Stimulated activated CD4-positive, alpha-beta T cell treated with anti-CD3 and anti-CD28 coated beads, Interleukin-12 subunit alpha, Interleukin-12 subunit beta, amount 100 ng/mL, for 24 hours (primary cell): ENCODE results near the gene SLC45A1.

Source experiments
- DNase-seq, 2 experiments: peaks; one replicate each; pipeline ENCODE4 v3.0.0-alpha.2; 2020; ENCODE audit warnings: low read depth in 2 of 2

SLC45A1 gene

DNA sequence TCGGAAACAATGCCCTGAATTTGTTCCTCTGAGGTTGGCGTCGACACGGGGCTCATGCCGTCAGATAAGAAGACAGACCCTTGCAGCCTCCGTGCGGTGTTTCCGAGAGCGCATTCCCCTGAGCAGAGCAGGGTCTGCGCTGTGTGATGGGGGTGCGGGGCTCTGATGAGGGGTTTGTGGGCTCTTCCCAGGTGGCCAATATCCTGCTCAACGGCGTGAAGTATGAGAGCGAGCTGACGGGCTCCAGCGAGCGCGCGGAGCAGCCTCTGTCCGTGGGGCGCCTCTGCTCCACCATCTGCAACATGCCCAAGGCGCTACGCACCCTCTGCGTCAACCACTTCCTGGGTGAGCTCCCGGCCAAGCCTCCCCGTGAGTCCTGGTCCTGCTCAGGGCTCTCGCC, 17.3 kb downstream of the SLC45A1 start:
- no peak for DNase-seq

DNA sequence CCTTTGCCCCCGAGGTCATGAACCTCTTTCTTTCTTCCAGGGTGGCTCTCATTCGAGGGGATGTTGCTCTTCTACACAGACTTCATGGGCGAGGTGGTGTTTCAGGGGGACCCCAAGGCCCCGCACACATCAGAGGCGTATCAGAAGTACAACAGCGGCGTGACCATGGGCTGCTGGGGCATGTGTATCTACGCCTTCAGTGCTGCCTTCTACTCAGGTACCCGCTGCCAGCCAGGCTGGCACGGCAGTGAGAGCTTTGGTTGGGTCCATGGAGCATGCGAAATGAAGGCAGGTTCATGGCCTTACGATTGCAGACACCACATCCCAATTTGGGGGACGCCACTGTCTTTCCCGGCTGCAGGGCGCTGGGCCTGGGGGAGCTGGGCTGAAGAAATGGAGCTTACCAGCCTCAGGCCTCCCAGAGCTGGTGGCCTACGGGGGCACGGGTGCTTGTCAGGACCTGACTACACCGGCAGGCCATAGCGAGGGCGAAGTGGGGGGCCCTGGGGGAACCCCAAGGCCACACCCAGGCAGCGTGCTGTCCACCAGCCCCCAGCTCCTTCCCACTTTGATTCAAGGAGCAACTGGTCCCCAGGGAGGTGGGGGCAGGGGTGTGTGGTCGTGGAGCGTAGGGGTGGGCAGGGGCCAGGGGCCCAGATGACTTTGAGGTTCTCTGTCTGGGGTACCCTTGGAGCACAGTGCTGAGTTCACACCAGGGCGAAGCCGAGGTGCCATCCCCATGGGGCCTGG, 20.0 kb downstream of the SLC45A1 start:
- DNase-seq = no peak

DNA sequence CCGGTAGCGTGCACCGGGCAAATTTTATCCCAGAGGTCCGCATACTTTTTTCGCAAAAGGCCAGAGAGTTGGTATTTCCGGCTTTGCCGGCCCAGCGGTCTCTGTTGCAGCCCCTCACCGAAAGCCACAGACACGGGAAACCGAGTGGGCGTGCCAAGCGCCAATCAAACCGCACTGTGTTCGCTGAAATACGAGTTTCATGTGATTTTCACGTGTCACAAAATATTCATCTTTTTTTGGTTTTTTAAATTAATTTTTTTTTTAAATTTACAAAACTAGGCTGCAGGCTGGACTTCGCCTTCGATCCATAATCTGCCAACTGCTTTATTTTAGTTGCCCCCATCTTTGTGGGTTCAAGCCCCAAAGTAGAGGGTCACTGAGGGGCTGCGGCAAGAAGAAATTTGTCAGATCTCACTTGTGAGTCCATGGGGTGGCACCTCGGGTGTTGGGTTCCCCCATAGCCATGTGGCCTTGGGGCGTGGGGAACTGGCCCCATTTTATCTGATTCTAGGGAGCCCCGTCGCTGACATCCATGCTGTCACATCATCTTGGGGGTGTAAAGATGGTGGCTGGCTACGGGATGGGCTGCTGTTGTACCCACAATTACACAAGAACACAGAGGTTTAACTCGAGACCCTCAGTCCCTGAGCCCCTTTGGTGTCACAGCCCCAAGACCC, 20.8 kb downstream of the SLC45A1 start:
- no peak for DNase-seq

DNA sequence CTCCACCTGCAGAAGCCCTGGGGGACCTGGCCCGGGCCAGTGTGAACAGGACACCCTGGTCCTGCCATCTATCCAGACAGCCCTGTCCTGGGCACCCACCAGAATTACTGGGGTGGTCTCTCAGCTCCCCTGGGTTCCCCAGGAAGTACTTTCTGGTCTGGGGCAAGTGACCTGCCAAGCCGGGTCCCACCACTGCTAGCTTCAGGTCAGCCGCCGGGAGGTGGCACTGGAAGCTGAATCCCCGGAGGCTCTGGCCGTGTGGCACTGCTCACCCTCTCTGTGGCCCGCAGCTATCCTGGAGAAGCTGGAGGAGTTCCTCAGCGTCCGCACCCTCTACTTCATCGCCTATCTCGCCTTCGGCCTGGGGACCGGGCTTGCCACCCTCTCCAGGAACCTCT, 21.3 kb downstream of the SLC45A1 start:
- DNase-seq = no peak

DNA sequence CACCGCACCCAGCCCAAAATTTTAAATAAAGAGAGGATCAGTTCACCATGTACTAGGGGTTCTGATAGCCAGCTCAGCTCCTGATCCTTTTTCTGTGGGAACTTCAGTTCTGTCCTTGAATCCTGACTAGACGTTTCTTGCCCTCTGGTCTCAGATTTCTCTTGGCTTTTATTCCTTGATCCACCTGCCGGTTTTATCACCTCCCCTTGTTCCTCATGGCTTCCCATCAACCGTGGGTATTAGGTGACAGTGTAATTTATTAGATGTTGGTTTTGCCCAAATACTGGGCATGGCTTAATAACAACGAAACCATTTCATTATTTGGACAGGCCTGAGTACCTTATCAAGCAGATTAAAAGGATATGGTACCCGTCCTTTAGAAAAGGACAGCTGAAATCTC, 22.5 kb downstream of the SLC45A1 start:
- DNase-seq = no peak

DNA sequence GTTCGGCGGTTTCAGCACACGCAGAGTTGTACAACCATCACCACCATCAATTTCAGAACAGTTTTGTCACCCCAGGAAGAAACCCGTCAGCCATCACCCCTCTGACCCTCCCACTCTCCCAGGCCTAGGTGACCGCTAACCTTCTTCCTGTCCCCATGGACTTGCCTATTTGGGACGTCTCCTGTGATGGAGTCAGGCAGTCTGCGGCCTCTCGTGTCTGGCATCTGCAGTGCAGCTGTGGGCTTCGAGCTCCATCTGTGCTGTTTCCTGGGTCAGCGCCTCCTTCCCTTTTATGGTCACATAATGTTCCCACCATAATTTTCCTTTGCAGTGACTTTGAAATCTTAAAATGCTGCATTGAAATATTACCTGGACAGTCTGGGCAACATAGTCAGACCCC, 24.4 kb downstream of the SLC45A1 start:
- DNase-seq = no peak

DNA sequence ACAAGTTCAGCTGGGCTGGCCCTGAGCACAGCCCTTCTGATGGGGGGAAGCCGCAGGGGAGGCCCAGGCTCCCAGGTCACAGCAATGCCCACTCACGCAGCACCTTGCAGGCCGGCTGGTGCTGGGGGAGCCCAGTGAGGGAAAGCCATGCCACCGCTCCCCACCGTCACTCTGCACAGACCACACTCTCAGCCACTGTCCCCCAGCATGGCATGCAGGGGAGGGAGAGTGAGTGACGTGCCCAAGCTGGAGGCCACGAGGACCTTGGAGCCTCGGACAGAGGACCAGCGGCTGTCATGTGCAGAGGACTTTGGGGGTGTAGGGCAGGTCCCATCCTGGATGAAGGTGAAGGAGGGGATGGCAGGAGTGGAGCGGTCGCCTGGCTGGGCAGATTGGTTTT, 25.1 kb downstream of the SLC45A1 start:
- DNase-seq = no peak

DNA sequence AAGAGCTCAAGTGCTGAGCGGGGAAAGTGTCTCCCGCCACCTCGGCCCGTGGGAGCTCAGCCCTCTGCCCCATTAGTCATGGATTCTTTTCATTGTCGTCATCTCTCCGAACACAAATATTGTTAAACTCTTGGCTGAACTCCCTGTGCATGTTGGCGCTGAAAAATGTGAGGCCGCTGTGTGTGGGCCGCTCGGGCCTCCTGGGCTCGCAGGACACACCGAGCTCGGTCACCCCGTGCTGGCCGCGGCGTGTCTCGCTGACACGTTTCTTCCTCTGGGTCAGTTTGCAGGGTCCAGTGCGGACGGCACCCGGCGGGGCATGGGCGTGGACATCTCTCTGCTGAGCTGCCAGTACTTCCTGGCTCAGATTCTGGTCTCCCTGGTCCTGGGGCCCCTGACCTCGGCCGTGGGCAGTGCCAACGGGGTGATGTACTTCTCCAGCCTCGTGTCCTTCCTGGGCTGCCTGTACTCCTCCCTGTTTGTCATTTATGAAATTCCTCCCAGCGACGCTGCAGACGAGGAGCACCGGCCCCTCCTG, 25.6 kb downstream of the SLC45A1 start:
- no peak for DNase-seq

DNA sequence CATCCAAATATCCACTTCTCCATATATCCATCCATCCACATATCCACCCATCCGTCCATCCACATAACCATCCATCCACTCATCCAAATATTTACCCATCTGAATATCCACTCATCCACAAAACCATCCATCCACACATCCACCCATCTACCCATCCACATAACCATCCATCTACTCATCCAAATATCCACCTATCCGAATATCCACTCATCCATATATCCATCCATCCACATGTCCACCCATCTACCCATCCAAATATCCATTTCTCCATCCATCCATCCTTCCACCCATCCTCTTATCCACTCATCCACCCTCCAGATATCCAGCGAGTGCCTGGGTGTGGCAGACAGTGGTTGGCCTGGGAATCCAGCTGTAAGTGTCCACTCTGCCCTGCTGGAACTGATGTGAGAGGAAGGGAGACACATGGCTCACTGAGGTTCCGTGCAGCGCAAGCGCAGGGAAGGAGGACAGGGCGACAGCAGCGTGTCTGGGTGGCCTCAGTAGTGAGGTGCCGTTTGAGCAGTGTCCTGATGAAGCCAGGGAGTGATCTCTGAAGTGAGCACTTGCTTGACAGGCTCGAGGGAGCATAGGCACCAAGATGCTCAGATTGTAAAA, 27.1 kb downstream of the SLC45A1 start:
- DNase-seq = no peak

DNA sequence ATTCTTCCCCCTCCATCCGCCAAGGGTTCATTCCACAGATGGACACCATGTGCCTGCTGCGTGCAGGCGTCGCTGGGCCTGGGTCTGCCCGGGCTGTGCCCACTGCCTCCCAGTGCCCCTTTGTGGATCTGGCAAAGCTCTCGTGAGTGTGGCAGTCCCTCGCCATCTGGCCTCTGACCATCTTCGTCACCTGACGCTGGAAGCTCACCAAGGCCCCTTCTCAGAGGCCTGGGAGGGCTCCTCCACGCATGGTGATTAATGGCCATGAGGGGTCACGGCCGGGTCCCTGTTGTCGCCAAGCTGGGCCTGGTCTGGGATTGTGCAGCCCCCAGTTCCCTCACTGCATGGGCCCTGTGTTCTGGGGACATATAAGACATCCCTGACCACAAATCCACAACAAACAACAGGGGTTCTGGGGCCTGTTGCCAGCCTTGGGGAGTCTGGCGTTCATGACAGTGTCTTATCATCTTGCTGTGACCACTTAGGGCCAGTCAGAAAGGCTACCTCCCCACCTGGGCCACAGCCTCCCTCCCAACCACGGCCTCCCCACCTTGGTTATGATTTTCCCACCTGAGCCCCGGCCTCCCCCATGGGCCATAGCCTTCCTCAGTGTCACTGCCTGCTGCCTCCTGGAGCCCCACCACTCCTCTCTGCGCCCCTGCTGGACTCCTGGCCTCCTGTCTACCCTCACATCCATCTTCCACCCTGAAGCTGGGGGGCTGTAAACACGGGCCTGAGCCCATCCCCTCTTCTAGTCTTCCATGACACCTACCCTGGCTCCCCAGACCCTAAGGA, 27.9 kb downstream of the SLC45A1 start:
- no peak for DNase-seq

DNA sequence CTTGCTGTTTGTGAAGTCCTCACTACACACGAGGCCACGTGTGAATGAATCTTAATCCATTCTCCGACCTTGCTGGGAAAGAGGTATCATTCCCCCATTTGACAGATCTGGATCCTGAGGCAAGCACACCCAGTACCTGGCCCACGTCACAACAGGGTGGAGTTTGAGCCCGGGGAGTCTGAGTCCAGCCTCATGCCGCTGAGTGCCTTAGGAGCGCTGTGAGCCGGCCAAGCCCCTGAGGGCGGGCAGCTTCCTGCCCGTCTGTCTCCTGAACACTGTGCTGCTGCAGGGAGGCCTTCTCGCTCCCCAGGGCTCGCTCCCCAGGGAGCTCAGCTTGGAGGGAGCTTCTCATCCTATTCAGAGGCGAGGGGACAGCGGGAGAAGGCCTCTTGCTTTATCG, 29.7 kb downstream of the SLC45A1 start:
- DNase-seq = no peak

DNA sequence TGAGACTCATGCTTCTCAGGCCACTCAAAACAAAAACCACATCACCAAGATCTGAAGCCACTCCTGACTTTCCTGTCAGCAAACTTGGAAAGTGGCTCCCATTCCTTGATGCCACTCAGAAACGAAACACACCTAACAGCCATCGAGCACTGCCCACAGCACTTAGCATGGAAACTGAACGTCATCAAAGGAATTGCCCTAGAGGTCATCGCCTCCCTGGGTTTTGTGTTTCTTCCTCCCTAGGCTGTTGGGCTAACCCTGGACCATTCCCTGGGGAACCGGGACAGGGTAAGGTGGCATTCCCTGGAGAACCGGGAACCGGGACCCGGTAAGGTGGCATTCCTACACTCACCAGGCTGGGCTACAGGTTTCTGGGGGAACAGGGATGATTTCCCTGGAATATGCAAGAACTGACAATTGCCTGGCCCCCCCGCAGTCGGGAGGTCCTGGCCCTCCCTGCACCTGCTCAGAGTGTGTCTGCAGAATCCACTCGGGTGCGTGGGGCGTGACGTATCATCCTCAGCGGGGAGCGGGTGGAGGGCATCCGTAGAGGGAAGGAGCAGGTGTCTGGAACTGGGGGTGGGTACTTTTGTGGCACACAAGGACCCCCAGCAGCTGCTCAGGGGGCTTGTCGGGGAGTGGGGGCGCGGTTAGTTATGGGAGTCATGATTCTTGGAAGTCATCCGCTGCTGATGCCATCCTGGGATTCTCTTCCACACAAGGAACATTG, 30.3 kb downstream of the SLC45A1 start:
- DNase-seq = no peak

DNA sequence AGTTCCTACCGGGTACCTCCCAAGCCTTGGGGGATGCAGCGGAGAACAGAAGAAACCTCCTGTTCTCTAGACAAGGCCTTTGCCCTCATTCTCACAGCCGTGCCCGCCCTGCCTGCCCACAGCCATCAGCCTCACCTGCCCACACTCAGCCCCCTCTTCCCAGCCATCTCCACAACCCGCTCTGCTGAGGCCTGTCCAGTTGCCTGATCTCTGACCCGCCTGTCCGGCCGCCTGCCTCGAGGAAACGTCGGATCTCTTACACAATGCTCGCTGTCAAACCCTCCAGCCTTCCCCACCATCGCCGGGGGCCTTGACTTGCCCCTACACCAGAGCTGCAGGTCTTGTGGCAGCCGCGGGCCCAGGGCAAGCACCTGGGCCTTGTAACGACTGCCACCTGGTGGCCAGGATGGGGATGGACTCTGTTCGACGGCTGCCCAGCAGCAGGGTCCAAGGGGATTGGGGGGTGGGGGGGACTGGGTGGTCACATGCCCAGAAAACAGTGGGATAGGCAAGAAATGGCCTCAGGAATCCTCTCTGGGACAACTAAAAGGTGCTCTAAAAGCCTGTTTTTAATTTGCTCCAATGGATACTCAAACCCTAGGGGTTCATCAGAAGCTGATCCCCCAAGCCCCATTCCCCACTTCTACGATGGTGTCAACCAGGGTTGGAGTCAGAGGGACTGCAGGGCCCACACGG, 31.0 kb downstream of the SLC45A1 start:
- peak; percentile 32 to 59 for DNase-seq

DNA sequence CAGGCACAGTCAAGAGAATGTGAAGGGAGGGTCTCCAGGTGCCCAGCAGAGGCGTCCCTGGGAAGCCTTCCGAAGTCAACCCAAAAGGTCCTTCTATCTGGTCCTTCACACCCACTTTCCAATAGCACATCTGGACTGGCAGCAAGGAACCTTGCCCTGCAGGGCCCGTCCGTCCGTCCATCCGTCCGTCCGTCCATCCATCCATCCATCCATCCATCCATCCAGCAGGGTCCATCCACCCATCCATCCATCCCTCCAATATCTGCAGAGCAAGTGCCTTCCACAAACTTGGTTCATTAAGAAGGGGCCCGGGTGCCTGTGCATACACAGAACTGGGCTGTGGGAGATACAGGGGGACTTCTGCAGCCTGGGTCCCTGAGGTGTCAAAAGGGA, 31.6 kb downstream of the SLC45A1 start:
- no peak for DNase-seq

DNA sequence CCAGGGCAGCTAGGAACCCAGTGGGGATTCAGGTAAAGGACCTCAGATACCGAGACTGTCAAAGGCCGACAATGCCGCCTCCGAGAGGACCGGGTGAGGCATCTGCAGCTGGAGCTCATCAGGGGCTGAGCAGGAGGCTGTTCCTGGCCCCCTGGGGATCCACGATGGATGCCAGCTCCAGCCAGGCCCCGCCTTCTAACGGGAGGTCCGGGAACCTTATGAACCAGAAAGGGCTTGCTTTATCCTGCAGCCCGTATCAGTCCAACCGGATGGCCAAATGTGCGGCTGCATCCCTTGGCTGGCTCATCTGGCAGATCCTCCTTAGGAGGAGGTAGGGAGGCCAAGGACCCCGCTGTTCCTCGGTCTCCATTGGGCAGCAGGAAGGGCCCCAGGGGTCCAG, 32.0 kb downstream of the SLC45A1 start:
- DNase-seq = no peak

DNA sequence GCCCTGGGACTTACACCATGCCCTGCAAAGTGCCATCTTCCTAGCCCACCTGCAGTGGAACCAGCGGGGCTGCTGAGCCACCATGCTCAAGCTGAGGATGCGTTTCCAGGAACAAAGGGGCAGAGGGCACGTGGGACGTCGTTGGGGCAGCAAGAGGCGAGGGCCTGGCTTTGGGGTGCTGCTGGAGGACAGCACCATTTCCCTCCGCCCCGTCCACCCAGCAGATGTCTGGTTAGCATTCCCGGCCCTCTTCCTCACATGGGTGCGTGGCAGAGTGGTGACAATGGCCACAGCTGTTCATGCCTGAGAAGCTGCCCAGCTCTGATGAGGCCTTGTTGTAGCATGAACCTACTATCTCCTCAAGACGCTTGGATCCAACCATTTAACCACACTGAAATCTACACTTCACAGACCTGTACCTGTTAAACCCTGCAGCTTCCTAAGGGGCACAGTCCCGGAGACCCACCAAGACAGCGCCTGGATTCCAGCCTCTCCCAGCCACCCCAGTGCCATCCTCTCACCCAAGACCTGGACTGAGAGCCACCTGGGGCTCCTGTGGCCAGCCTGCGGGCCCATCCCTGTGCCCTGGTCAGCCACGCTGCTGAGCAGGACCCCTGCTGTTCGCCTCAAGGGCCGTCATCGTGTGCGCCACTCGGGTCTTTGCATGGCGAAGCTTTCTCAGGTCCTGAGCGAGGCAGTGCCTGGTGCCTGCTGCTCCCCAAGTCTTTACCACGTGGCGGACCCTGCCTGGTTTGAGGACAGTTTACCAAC, 33.2 kb downstream of the SLC45A1 start:
- DNase-seq = no peak

DNA sequence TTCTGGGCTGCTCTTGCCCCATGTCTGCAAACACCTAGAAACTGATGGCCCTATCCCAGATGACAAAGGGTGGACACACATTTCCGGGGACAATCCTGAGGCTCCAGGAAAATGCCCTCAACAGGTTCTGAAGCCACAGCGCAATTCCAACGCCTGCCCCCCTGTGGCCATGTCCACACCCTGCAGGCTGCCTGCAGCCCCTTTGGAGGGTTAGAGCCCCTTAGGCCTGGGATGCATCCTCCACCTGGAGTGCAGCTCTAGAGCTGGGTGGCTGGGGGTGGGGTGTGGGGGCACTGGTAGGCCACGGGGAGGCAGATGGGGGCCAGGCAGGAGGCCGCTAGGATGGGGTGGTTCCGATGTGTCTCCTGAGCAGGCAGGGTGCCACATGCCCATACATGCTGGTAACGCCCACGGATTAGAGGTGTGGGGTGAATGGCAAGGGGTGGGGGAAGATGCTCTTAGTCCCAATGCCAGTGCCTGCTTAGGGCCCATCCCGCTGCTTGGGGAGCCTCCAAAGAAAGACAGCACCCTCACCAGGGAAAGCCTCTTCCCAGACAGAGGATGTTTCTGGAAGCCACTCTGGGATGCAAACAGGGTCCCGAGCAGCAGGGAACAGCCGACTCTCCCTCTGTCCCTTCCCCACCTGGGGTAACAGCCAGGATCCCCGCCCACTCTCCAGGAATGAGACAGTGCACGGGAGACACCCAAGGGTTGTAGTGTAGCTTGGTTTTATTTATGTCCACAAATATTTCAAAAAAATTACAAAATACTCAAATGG, 34.0 kb downstream of the SLC45A1 start:
- DNase-seq = no peak

DNA sequence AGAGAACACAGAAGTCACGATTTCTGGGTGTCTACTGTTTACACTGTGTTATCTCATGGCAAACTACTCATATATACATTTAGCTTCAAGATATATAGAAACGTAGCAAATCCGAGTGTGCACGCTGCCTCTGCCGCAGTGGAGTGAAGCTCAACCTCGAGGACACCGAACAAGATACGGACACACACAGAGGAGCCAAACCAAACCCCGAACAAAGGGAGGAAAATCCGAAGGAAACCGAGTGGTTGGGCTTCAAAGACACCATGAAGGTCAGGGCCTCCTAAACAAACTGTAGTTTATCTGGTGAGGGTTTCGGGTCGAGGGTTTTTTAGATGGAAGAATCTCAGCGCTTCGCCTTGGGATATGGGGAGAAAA, 34.5 kb downstream of the SLC45A1 start:
- DNase-seq = no peak
